Measurements from ENCODE around the gene IGFBP3. TPM values are rescaled to one million over a fixed set of nuclear protein-coding genes. Genes with fewer than 3 reads are reported as not detected.

The IGFBP3 gene
- total and polyA plus RNA-seq, 2 of the 13 experiments (the other 11 are each of a cell fraction or from before 2014, with no cell fraction given), result 57.5 TPM; not detected in 1

GRCh38 chr7:45888185-45888992, 32.7 kb downstream of the IGFBP3 start, which contains the start of gene IGFBP1 (continued):
- peak; percentile 96; the same call in 1 of the 2 replicates for TF ChIP-seq ZNF296 (CRISPR knock-in tag; conservative IDR thresholded peaks at IDR 0.05)
- peak; percentile 91 for TF ChIP-seq TERF1 (CRISPR knock-in tag; IDR thresholded peaks at IDR 0.05)
- TF ChIP-seq ARNT (IDR thresholded peaks at IDR 0.05), result no peak
- TF ChIP-seq PRPF4 (IDR thresholded peaks at IDR 0.05; ENCODE audit: low read depth, low read length, poor library complexity, severe bottlenecking), result no peak
- peak; percentile 77 for TF ChIP-seq GABPB1 (CRISPR knock-in tag; IDR thresholded peaks at IDR 0.05)
- TF ChIP-seq POLR2AphosphoS5 (IDR thresholded peaks at IDR 0.05; ENCODE audit: low read depth, low read length), result peak; percentile 99
- TF ChIP-seq ZNF652 (CRISPR knock-in tag; IDR thresholded peaks at IDR 0.05; ENCODE audit: borderline replicate concordance, low read depth), result peak; percentile 41; the same call in 1 of the 2 replicates
- TF ChIP-seq PRDM4 (CRISPR knock-in tag; IDR thresholded peaks at IDR 0.05; ENCODE audit: borderline replicate concordance), result no peak
- TF ChIP-seq ATM (IDR thresholded peaks at IDR 0.05; ENCODE audit: borderline replicate concordance), result no peak
- peak; percentile 85 for TF ChIP-seq ZNF879 (CRISPR knock-in tag; IDR thresholded peaks at IDR 0.05)
- TF ChIP-seq GPN1 (CRISPR knock-in tag; IDR thresholded peaks at IDR 0.05; ENCODE audit: borderline replicate concordance), result no peak
- peak; percentile 30; the same call in 1 of the 2 replicates for TF ChIP-seq STAG1 (CRISPR knock-in tag; IDR thresholded peaks at IDR 0.05)
- TF ChIP-seq PTBP1 (IDR thresholded peaks at IDR 0.05; ENCODE audit: low read depth, low read length, poor library complexity, severe bottlenecking), result no peak
- 0 out of 2 replicates have a peak, but pooled peaks have one; percentile 59 for TF ChIP-seq ZNF629 (CRISPR knock-in tag; conservative IDR thresholded peaks at IDR 0.05)
- 0 out of 2 replicates have a peak, but pooled peaks have one; percentile 21 for TF ChIP-seq ZNF143 (CRISPR knock-in tag; IDR thresholded peaks at IDR 0.05)
- no peak for TF ChIP-seq ZNF569 (CRISPR knock-in tag; IDR thresholded peaks at IDR 0.05; ENCODE audit: borderline replicate concordance)
- TF ChIP-seq RAD21 (CRISPR knock-in tag; IDR thresholded peaks at IDR 0.05), result peak; percentile 47; the same call in 1 of the 2 replicates
- peak; percentile 75 for TF ChIP-seq PITX1 (CRISPR knock-in tag; IDR thresholded peaks at IDR 0.05)
- peak; percentile 52; the same call in 1 of the 2 replicates for TF ChIP-seq USF2 (IDR thresholded peaks at IDR 0.05; ENCODE audit: low read depth, low read length)
- peak; percentile 21; the same call in 1 of the 2 replicates for TF ChIP-seq USF2 (CRISPR knock-in tag; IDR thresholded peaks at IDR 0.05; ENCODE audit: borderline replicate concordance)
- peak; percentile 73 for TF ChIP-seq SIN3A (IDR thresholded peaks at IDR 0.05; ENCODE audit: borderline replicate concordance, low read depth, low read length)
- no peak for TF ChIP-seq NR2F2 (IDR thresholded peaks at IDR 0.05; ENCODE audit: borderline replicate concordance, low read depth)
- TF ChIP-seq ZBTB2 (CRISPR knock-in tag; IDR thresholded peaks at IDR 0.05; ENCODE audit: low read depth), result peak; percentile 77; the same call in 1 of the 2 replicates

All from HepG2 (cell line).